ENCODE measurements around the gene BCR.

The BCR gene

DNA sequence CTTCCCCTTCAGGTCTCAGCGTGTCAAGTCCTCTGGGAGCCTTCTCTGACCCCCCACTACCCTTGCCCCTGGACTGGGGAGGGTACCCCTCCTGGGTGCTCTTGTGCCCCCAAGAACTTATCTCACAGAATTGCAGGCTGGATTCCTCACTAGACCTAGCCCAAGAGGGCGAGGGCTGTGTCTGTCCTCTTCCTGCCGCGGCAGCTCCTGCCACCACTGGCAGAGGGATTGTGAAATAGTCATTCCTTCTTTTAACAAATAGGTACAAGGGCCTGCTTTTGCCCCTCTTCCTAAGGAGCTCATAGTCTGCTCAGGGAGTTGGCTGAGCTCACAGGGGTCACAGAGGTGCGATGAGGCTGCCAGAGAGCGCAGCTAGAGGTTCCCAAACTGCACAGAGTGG is 29.5 kb upstream of the BCR start:
- no peak for FAIRE-seq
- no peak for DNase-seq (ENCODE audit: low spot score)

DNA sequence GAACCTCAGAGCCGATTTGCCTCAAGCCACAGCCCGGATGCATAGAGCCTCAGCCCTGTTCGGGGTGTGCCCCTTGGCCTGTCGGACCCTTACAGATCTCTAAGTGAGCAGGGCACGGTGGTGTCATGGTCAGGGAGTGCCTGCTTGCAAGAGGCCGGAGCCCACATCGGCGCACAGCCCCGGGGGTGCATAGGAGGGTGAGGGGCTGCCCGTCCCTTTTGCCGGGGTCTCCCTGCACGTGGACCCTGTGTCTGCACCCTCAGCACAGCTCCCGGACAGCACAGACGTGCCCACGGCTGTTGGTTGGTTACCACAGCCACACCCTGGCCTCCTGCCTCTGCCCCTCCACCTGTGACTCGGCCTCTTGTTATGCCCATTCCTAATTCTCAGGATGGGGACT is 28.5 kb upstream of the BCR start:
- FAIRE-seq (no peak), DNase-seq (ENCODE audit: low spot score) (no peak)

DNA sequence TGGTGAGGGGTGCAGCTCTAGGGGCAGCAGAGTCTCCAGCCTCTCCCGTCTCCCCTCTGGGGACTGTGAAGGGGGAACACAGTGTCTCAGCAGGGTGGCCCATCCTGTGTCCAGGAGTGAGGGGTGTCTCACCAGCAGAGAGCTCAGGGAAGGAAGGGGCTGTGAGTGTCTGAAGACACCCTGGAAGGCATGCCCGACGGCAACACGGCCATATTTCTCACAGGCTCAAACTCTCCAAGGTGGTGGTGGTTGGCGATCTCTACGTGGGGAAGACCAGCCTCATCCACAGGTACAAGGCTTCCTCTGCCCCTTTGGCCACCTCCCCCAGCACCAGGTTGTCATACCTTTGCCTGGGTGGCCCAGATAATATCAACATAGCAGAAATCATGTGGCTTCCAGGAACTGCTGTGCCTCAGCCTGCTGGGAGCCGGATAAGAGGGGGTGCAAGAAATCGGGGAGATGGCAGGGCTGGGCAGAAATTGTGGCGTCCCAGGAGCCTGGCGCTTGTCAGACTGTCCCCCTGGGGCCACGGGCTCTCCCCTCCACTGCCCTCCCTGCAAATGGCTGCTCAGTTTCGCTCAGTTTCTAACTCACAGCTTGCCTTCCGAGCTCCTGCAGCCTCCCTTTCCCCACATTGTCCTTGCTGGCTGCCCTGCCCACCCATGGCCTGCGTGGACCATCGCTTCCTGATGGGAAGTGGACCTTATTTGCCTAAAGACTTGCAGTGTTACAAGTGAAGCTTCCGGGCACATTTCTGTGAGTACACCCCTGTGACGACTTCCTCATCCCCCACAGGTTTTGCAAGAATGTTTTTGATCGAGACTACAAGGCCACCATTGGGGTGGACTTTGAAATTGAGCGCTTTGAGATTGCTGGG is 27.8 kb upstream of the BCR start:
- FAIRE-seq = no peak

DNA sequence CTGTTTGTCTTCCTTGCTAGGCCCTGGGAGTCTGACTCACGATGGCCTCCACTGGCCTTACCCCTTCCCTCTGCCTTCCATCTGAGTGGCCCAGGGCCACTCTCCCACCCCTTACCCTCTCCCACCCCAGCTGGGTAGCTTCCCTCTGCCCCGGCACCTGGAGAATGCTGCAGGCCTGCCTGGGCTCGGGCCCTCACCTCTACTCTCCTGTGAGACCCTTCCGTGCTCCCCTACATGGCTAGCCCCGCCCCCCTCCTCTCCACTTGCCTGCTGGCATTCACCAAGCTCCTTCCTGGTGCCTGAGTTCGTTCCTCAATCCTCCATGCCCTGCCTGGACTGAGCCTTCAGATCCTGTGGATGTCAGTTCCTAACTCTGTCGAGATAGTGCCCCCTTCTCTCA is 26.3 kb upstream of the BCR start:
- FAIRE-seq = no peak
- DNase-seq (ENCODE audit: low spot score) = no peak

More for the DNA sequence above, 27.8 kb upstream of the BCR start:
- no peak for DNase-seq (ENCODE audit: low spot score)

DNA sequence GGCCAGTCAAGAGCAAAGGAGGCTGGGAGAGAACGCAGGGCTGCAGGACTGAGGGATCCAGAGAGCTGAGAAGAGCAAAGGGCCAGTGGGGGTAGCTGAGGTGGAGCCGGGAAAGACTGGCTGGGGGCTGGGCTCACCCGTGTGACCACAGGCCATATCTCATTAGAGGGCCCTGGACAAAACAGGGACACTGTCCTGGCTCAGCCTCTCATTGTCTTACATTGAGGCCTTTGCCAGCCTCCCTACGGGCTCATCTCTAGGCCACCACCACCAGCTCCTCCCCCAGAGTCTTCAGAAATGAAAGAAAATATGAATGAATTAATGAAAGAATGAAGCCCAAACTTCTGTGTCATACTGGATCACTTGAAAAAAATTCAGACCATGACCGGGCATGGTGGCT is 25.8 kb upstream of the BCR start:
- FAIRE-seq = no peak
- DNase-seq (ENCODE audit: low spot score) = no peak

DNA sequence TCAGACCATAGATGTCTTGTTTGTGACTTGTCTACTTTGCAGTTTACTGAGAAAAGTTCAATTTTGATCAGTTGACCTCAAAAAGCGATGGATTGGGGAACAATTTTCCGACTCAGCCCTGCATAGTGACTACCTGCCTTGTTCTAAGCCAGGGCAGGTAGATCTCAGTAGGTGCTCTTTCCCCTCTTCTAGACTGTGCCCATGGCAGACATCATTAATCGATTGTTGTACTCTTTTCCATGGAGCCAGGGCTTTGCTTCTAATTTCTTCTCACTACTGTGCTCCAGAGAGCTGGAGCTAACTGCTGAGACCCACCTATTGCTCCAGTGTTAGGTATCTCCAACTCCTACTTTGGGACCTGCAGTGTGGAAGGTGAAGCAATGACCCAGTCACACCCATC is 25.2 kb upstream of the BCR start:
- no peak for DNase-seq (ENCODE audit: low spot score)
- no peak for FAIRE-seq

DNA sequence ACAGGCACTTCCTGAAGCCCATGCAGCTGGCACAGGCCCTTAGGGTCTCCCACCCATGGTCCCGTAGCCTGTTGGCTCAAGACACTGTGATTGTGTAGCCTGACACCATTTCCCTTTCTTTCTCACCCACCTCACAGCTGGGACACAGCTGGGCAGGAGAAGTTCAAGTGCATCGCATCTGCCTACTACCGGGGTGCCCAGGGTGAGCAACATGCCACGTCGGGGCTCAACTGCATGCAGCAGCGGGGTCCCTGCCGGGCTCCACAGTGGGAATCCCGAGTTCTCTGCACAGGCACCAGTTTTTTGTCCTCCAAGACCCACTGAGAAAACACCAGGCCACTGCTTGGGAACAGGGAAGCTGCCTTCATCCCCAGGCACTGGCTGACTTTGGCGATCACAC is 24.5 kb upstream of the BCR start:
- no peak for DNase-seq (ENCODE audit: low spot score)
- no peak for FAIRE-seq

DNA sequence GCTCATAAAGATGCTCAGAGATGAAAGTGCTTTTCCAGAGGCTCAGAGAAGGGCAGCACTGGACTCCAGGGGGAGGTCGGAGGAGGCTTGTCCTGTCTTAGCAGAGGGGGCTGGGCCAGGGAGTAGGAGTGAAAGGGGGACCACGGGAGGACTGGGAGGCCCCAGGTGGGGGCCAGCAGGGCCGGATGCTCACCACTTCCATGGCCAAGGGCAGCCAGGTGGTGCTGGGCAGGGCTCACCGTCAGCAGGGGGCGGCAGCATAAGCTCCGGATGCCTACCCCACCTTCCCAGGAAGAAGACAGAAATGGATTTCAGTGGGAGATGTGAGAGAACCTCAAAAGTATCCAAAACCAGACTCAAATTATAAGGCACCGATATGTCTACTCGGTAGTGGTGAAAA is 24.0 kb upstream of the BCR start:
- FAIRE-seq (no peak), DNase-seq (ENCODE audit: low spot score) (no peak)

DNA sequence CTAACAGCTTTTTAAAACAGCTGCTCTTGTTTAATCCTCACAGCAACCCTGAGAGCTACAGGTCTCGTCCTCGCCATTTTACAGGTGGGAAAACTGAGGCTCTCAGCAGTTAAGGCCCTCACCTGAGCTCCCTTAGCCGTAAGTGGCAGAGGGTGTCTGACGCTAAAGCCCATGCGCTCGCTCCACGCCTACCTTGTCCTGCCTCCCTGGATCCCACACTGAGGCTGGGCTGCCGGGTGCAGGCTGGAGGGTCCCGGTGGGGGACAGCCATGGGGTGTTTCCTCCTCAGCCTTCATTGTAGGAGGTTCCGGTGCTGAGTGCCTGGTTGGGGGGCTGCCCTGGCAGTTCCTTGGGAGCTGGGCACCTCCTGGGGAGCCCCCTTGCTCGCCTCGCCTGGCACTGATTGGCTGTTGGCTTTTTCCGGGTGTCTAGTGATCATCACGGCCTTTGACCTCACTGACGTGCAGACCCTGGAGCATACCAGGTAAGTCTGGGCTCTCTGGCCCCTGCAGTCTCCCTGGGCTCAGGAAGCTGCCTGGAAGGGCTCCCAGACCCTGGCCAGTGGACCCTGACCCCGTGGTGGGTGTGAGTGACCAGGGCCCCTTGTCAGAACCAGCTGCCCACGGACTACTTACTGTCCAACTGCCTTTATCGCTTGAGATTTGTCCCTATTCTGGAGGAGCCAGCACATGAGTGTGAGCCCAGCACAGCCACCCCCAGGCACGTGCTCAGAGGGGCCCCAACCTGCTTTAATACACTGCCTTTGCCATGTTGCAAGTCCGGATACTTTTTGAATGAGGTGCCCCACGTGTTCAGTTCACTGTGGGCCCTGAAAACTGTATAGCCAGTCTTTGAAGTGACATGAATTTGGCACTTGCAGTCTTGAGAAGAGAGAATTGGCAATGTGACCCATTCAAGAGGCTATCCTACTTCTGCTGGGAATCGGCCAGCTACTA is 22.5 kb upstream of the BCR start:
- DNase-seq (ENCODE audit: low spot score) (no peak), FAIRE-seq (no peak)

DNA sequence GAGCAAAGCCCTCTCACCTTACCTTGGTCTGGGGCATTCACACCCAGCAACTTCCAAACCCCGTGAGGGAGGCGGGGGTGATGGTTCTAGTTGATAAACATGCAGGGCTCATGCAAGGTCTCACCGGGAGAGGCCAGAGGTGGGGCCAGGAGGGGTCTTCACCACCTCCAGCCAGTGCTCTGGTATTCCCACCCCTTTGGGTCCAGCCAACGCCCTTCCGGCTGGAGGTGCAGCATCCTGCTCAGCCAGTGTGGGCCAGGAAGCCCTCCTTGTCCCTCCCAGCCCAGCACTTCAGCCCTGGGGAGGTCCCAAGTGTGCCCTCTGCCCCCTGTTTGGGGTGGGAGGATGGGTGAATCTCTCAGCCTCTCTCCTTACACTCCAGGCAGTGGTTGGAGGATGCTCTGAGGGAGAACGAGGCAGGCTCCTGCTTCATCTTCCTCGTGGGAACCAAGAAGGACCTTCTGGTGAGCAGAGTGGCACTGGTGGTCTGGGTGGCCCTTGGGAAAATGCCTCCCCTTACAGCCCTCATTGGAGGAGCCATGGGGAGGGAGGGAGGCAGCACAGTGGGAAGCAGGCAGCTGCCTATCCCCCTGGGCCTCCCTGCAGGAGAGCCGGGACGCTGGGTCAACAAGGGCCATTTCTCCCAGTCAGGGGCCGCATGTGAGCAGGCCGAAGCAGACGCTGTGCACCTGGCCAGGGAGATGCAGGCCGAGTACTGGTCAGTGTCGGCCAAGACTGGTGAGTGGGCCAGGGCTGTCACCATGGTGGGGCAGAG is 21.6 kb upstream of the BCR start:
- FAIRE-seq (no peak), DNase-seq (ENCODE audit: low spot score) (no peak)

DNA sequence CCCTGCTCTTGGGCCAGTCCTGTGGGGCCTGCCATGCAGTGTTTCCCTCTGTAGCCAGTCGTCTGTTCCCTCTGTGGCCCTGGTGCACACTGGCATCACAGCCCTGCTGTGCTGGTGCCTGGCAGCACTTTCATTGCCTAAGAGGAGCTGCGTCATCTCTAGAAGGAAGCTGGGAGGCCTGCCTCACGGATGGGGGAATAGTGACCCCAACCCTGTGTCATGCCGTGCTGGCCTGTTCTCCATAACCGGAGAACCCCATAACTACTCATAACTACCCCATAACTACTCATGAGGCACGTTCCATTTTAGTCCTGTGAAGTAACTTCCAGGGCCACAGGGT is 21.0 kb upstream of the BCR start:
- DNase-seq (ENCODE audit: low spot score) (no peak), FAIRE-seq (no peak)

DNA sequence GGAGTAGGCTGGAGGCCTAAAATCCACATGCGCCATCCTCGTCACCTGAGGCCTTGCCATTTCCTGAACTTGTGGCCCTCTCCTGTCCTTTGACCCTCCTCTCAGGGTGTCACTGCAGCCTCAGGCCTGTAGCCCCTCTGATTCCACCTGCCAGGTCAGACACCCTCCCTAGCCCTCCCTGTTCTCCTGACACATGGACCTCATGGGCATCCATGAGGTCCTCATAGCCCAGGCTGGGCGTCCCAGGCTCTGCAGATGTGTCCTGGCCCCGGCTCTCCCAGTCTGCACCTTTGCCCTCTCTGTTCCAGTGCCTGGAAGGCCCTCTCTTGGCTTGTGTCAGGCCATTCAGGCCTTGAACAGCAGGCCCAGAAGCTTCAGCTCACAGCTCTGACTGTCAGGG is 19.3 kb upstream of the BCR start:
- DNase-seq (ENCODE audit: low spot score) = no peak
- FAIRE-seq = no peak

DNA sequence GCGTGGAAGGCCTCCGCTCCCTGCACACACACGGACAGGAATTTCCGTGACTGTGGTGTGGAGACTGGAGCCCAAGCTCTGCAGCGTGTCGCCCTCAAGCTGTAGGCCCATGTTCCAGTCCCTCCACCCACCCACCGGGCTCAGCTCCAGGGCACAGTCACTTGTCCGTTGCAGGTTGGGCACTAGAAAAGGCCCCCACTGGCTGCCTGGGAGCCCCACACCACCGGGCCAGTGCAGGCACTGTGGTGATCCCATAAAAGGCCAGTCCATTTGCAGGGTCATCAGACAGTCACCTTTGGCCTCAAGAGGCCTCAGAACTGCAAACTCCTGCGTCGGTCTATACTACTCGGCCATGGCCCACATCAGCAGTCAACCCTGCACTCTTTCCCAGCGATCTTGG is 18.7 kb upstream of the BCR start:
- FAIRE-seq (no peak), DNase-seq (ENCODE audit: low spot score) (no peak)

DNA sequence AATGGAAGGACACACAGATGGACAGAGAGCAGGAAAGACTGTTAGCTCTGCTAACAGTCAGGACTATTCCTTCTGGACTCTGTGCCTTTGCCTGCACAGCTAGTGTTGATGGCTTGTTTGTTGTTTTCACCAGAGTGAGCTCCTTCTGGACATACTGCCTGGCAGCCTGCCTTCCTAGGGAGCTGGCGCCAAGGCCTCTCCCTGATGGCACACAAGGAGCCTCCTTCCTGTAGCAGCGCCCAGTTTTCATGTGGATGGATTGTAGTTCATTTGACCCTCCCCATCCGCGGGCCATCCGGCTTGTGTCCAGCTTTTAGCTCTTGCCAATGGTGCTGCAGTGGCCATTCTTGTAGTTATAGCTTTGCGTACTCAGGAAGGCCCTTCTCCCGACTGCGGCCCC is 16.6 kb upstream of the BCR start:
- FAIRE-seq (no peak), DNase-seq (ENCODE audit: low spot score) (no peak)

DNA sequence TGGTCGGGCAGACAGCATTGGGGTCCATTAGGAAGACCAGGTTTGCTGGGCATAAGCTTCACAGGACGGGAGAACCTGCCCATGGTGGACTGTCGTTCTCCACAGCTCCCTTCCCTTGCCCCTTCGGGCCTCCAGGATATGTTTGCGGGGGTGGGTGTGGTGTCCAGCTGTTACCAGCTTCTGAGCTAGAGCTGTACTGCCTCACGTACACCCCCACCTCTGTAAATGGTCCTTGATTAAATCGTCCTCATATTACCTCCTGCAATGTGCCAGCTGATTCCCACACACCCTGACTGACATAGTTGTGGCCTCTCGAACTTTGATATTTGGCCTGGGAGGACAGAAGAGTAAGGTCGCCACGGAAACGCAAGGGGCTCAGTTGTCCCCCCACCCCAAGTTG is 16.2 kb upstream of the BCR start:
- FAIRE-seq (no peak), DNase-seq (ENCODE audit: low spot score) (no peak)

DNA sequence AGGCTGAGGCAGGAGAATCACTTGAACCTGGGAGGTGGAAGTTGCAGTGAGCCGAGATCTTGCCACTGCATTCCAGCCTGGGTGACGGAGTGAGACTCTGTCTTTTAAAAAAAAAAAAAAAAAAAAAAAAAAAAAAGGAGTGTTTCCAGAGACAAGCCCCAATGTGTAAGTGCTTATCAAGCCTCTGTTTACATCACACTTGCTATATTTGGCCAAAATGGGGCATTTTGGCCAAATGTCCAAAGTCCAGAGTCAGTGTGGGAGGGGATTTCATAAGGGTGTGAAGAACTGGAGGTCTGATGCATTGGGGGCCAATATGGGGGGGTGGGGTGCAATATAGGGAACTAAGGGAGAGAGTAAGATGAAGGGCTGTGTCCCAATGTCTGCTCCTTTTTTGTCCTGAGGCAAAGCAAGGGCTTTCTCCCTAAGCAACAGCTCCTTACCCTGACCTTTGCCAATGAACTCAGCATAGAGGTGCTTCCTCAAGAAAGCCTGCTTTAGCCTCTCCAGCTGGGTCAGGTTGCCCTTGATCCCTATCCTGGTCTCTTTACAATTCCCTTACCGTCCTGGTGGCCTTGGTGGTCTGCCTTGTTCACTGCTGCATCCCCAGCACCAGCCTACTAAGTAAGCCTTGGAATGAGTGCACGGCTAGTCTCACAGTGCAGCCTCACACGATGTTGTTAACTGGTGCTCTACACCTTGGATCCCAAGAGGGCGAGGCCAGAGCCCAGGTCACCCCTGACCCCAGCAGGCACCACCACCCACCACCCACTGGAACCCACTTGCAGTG is 14.1 kb upstream of the BCR start:
- FAIRE-seq (no peak), DNase-seq (ENCODE audit: low spot score) (no peak)

DNA sequence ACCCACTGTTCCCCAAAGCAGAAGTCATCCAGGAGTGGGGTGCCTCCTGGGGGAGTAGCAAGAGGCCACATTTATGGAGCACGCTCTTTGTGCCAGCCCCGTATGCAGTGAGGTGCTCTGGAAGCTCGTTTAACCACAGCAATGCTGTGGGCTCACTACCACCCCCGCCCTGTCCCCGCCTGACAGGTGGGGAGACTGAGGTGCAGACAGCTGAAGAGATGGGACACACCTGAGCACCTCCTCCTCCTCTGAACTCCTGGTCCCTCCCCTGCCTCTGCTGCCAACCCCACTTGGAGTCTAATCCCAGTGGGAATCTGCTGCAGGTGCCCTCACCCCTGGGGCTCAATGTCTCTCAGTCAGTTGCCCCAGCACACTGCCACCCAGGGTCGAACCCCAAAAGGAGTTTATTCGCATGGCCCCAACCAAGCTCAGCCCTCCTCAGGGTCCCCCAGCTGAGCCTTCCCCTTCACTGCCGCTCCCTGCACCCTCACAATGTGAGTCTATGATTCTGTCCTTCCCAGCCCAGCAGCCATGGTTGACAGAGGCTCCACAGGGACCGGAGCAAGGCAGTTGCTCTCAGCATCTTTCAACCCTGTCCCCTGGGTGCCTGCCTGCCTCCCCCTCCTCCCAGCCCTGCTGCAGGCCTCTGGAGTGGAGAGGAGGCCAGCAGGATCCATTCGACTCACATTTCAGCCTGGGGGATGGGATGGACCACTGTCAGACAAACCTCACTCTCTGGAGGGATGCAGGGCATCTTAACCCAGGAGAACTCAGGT is 13.3 kb upstream of the BCR start:
- FAIRE-seq (no peak), DNase-seq (ENCODE audit: low spot score) (no peak)

DNA sequence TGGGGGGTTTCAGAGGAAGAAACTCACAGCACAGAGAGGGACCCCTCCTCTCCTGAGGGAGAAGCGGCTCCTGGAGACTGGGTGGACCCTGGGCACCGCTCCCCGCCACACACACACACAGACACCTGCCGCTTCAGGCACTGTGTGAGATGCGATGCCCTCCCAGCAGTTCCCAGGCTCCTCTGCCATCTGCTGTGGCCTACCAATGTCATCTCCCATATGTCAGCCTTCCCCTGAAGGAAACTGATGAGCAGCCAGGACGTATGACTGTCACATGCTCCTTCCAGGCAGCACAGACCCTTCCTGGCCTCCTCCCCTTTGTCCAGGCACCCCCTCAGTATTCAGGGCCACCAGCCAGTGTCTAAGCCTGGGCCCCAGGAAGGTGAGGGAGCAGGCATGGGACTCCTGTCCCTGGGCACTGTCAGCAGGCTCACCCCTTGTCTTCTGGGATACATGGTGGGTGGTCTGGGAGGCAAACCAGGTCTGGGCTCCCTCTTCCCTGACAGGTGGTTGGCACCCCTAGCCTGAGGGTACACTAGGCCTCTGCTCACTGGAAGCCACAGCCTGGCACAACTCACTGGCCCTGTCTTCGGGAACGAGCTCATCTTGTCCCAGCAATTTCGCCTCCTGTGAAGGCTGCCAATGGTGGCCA is 11.8 kb upstream of the BCR start:
- FAIRE-seq (no peak), DNase-seq (ENCODE audit: low spot score) (no peak)

DNA sequence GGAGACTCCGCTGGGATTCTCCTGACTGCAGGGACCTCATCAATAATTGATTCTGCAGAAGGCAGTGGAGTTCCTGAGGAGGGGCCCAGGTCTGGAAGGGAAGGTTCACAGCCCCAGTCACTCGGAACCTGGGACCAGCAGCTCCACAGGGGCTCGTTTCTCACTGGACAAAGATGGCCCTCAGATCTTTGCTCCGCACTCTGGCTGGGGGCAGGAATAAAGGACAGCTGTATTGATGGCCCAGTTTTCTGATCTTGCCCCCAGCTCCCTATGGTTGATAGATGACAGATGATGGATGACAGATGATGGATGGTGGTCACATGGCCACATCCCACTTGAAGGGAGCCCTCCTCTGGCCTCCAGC is 11.3 kb upstream of the BCR start:
- DNase-seq (ENCODE audit: low spot score) (no peak), FAIRE-seq (no peak)
